Activated naive CD4-positive, alpha-beta T cell treated with Interleukin-2 at 50 U/mL for 16 hours (primary cell): ENCODE measurements around the gene KRTAP5-10.
A peak's percentile ranks its signal among the peaks of the same experiment; 100 is the strongest.
"Not testable (repeated sequence)": the region's sequence is repeated elsewhere in the genome, so short reads cannot be mapped to it uniquely, and the experiment has no call there.

Experiments used
- DNase-seq: peaks from one replicate; pipeline ENCODE4 v3.0.0-alpha.2; 2020

KRTAP5-10 gene

GRCh38 chr11:71542879-71543777, 22.2 kb upstream of the KRTAP5-10 start:
- no peak for DNase-seq

GRCh38 chr11:71543866-71544265, 21.5 kb upstream of the KRTAP5-10 start:
- no peak for DNase-seq

GRCh38 chr11:71544525-71545214, 20.7 kb upstream of the KRTAP5-10 start:
- no peak for DNase-seq

GRCh38 chr11:71545405-71545966, 19.9 kb upstream of the KRTAP5-10 start:
- no peak for DNase-seq

GRCh38 chr11:71548120-71548519, 17.2 kb upstream of the KRTAP5-10 start, which contains the start of gene KRTAP5-9:
TSS of gene KRTAP5-9 (plus strand) at chr11:71548420. CDS start at chr11:71548658, 238 bp downstream.
- DNase-seq: no peak

DNA sequence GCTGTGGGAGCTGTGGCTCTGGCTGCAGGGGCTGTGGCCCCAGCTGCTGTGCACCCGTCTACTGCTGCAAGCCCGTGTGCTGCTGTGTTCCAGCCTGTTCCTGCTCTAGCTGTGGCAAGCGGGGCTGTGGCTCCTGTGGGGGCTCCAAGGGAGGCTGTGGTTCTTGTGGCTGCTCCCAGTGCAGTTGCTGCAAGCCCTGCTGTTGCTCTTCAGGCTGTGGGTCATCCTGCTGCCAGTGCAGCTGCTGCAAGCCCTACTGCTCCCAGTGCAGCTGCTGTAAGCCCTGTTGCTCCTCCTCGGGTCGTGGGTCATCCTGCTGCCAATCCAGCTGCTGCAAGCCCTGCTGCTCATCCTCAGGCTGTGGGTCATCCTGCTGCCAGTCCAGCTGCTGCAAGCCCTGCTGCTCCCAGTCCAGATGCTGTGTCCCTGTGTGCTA, 16.6 kb upstream of the KRTAP5-10 start:
- DNase-seq: no peak

DNA sequence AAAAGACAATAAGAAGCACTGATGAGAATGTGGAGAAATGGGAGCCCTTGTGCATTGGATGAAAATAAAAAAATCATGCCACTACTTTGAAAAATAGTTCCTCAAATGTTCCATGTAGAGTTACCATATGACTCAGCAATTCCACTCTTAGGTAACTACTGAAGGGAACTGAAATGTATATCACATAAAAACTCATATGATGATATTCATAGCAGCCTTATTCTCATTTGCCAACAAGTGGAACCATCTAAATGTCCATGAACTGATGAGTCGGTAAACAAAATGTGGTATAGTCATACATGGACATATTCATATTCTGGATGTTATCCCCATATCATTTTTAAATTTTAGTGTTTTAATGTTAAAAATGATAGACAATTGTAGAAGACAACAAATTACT, 13.7 kb upstream of the KRTAP5-10 start:
- DNase-seq: no peak

DNA sequence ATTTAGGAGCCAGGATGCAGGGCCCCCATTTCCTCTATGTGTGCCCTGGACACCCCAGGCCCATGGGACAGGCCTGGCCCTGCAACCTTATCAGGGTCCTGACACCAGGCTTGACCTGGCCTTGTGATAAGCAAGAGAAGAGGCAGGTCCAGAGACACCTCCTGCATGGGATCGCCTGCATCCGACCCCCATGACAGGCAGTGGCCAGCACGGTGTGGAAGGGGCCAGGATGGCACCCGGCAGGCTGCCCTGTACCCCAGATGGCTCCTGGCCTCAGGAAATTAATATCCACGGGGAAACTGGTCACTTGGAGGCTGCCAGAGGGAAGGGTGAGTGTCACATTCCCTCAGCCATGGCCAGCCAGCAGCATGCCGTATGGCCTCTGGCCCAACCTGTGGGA, 10.4 kb upstream of the KRTAP5-10 start:
- DNase-seq: no peak

DNA sequence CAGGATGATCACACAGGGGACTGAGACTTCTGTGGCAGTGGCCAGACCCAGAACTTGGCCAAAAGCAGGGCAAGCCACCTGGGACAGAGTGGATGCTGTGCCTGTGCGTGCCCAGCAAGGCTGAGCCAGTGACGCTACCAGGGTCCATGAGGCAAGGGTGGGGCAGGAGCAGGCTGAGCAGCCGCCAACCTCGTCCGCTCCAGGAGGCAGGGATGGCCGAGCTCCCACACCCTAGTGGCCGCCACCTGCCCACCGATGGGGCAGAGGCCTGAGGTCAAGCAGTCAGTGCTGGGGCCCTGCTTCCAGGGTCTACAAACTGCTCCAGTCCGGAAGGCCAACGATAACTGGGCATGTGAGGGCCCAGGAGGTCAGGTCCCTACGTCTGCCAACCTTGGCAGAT, 9.9 kb upstream of the KRTAP5-10 start:
- no peak for DNase-seq

DNA sequence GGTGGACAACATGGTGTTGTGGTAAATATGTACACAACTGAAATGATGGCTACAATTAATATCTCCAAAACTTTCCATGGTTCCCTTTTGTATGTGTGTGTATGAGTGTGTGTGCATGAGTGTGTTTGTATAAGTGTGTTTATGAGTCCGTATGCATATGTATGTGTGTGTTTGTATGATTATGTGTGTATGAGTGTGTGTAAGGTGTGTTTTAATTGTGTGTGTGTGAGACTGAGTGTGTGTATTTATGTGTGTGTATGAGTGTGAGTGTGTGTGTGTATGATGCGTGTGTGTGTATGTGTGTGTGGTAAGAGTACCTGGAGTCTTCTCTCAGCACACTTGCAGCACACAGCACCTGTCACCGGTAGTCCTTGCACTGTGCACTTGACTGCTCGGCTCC, 9.3 kb upstream of the KRTAP5-10 start:
- no peak for DNase-seq

- DNase-seq: no peak
These were observed 8.1 kb upstream of the KRTAP5-10 start for GRCh38 chr11:71557257-71557656.

GRCh38 chr11:71558996-71559395, 6.4 kb upstream of the KRTAP5-10 start:
- no peak for DNase-seq

DNA sequence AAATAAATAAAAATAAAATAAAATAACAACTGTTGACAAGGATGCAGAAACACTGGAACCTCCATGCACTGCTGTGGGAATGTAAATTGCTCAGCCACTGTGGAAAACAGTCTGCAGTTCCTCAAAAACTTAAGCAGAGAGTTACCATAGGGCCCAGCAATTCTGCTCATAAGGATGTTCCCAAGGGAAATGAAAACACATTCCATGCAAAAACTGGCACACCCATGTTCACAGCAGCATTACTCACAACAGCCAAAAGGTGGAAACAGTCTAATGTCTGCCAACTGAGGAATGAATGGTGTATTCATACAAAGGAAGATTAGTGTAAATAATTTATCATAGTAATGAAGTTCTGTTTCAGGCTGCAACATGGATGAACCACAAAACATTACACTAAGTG, 3.2 kb upstream of the KRTAP5-10 start:
- DNase-seq: no peak

- peak; percentile 3 for DNase-seq
These were observed 2.0 kb upstream of the KRTAP5-10 start for GRCh38 chr11:71563406-71563805.

- no peak for DNase-seq
These were observed 933 bp upstream of the KRTAP5-10 start for GRCh38 chr11:71564430-71564829.

GRCh38 chr11:71566081-71566620, 788 bp downstream of the KRTAP5-10 start:
- DNase-seq: no peak

- DNase-seq: not testable (repeated sequence)
These were observed 1.6 kb downstream of the KRTAP5-10 start for GRCh38 chr11:71566626-71567599.

- DNase-seq: not testable (repeated sequence)
These were observed 2.3 kb downstream of the KRTAP5-10 start for GRCh38 chr11:71567633-71568032.

DNA sequence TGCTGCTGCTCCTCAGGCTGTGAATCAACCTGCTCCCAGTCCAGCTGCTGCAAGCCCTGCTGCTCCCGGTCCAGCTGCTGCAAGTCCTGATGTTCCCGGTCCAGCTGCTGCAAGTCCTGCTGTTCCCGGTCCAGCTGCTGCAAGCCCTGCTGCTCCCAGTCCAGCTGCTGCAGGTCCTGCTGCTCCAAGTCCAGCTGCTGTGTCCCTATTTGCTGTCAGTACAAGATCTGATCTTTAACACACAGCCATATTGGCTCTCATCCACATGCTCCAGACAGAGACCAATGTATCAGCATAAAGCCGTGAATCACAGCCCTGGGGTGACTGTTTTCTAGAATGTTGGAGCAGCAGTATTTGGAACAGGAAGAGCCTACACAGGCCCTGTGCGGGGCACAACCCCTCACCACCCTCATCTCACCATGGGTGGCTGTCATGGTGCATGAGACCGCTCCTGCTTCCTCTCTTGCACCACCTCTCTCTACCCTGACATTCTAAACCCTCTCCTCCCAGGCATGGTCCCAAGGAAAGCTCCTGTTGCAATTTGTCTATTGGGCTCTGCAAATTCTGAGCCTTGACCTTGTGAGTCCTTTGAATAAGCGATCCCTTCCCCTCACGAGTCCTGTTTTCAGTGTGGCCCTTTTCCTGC, 3.5 kb downstream of the KRTAP5-10 start:
- DNase-seq: no peak

DNA sequence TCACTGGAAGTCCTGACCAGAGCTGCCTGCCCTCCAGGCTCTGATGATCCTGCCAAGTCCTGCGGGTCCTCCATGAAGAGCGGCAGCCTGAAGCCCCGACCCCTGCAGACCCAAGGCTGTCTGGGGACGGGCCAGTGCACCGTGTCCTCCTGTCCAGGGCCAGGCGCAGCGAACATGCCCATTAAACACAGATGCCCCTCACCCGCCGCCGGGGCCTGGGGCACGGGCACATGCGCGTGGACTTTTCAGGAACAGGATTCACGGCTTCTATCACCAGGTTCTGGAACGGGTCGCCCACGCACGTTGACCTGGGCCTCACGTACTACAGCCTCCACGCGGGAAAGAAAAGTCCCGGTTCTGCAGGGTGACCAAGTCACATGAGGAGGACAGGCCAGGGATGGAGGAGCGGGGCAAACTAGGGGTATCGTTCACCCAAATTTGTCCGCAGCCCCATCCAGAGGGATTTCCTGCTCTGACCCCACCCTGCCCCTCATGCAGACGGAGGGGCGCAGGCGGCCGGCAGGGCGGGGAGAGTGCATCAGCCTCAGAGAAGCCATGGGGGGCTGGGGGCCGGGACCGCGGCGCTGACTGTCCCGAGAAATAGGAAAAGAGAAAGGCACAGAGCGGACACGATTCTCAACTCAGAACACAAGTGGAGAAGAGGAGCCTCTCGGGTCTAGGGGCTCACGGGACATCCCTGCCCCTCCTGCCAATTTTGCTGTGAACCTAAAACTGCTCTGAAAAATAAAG, 5.9 kb downstream of the KRTAP5-10 start:
- not testable (repeated sequence) for DNase-seq

- no peak for DNase-seq
These were observed 7.4 kb downstream of the KRTAP5-10 start for GRCh38 chr11:71572811-71573210.
